Mucosa of descending colon (tissue), 3 donors: ENCODE results near the gene CPEB1. TPM values are rescaled to one million over a fixed set of nuclear protein-coding genes. Genes with fewer than 3 reads are reported as not detected.
"Not testable (repeated sequence)": the region's sequence is repeated elsewhere in the genome, so short reads cannot be mapped to it uniquely, and the experiment has no call there.

ENCODE experiments used
- ATAC-seq: fragments of 200-7000 bp; cut with Tn5 transposase; one replicate; pipeline ENCODE4 v1.9.1; 2020; ENCODE audit warnings: mild to moderate bottlenecking, moderate library complexity
- DNase-seq, 3 donors: peaks; one replicate each; pipeline ENCODE4 v3.0.0-alpha.2; 2020
- H3K36me3 ChIP-seq: fragments of 200-600 bp; one replicate; pipeline ENCODE4 v1.8.0; 2021; ENCODE audit warnings: low read depth, mild to moderate bottlenecking
- H3K4me1 ChIP-seq: fragments of 200-600 bp; one replicate; pipeline ENCODE4 v1.8.0; 2021; ENCODE audit warnings: low read depth, mild to moderate bottlenecking
- H3K4me3 ChIP-seq: fragments of 200-600 bp; one replicate; pipeline ENCODE4 v1.8.0; 2021; ENCODE audit warnings: mild to moderate bottlenecking
- H3K9me3 ChIP-seq: fragments of 200-600 bp; one replicate; pipeline ENCODE4 v1.8.0; 2021; ENCODE audit warnings: mild to moderate bottlenecking
- intact Hi-C, 2 donors: fragments of 100-400 bp; cut with DNase I in 1 of 2; cut with micrococcal nuclease in 1 of 2; formaldehyde crosslinking; loops; one replicate each; pipeline versions ENCODE4 v1.11.0 to v1.11.1; 2022; cut with DNase I, micrococcal nuclease
- total RNA-seq, 3 donors: library from RNA; stranded (reverse); fragmentation: NEBNext Ultra II Directional in 2 of 3; extraction: Animal tissue kit (Norgen Biotek cat#: 25700) in 2 of 3; gene quantifications; one replicate each; pipeline versions ENCODE4 v1.2.1 to v1.2.4, GENCODE V29; 2021 to 2023
- donor health status: DM: no; HTN: no; CAD: no; lungs with moderate emphysema.
- donor health status: DM: no; HTN: no; CAD: no.
- donor health status: DM: no; HTN: yes; CAD: no.

The CPEB1 gene
- total RNA-seq, 3 donors from 2014 or later = 0.61 to 11.8 (median 1.4) TPM

GRCh38 chr15:82505842-82506241 is 141.3 kb downstream of the CPEB1 start:
- H3K4me1 ChIP-seq = not testable (repeated sequence)

GRCh38 chr15:82504074-82504473 is 143.1 kb downstream of the CPEB1 start:
- H3K4me3 ChIP-seq, H3K4me1 ChIP-seq, H3K9me3 ChIP-seq, H3K36me3 ChIP-seq, DNase-seq, ATAC-seq, intact Hi-C loops: not testable (repeated sequence)

More at GRCh38 chr15:82505842-82506241, 141.3 kb downstream of the CPEB1 start:
- DNase-seq, H3K9me3 ChIP-seq, H3K36me3 ChIP-seq, H3K4me3 ChIP-seq, intact Hi-C loops: not testable (repeated sequence)
- peak; percentile 64 for ATAC-seq

- ATAC-seq = peak; percentile 84
- H3K4me3 ChIP-seq, intact Hi-C loops, DNase-seq, H3K9me3 ChIP-seq, H3K4me1 ChIP-seq, H3K36me3 ChIP-seq: not testable (repeated sequence)
Observed at GRCh38 chr15:82502700-82503339, 144.3 kb downstream of the CPEB1 start.

GRCh38 chr15:82500772-82501171 is 146.4 kb downstream of the CPEB1 start:
- intact Hi-C loops, H3K4me1 ChIP-seq, H3K36me3 ChIP-seq, H3K9me3 ChIP-seq, ATAC-seq, H3K4me3 ChIP-seq, DNase-seq: not testable (repeated sequence)

- H3K36me3 ChIP-seq, H3K4me1 ChIP-seq, intact Hi-C loops, H3K9me3 ChIP-seq, H3K4me3 ChIP-seq, DNase-seq: not testable (repeated sequence)
- ATAC-seq = peak; percentile 43
Observed at GRCh38 chr15:82497978-82498377, 149.2 kb downstream of the CPEB1 start.

Other genes with a start within 250 kb of the CPEB1 start
- 1 to 10 TPM; 3.4 to 5.0 (median 3.9) TPM for gene GOLGA6L9, start 217.5 kb downstream of the CPEB1 start, total RNA-seq
- gene RPS17, start 106.9 kb downstream of the CPEB1 start, total RNA-seq = 1,000 to 10,000 TPM in 2 of 3 donors, 100 to 1,000 TPM in 1; 921 to 1,089 (median 1,038) TPM
- gene AP3B2, start 62.5 kb upstream of the CPEB1 start, total RNA-seq = 1 to 10 TPM in 2 of 3 donors, under 1 TPM in 1; 0.67 to 5.4 (median 1.9) TPM
- gene FSD2, start 158.7 kb upstream of the CPEB1 start, total RNA-seq = not detected
- 10 to 100 TPM; 10.8 to 13.2 (median 11.4) TPM for gene WHAMM, start 162.3 kb upstream of the CPEB1 start, total RNA-seq